ENCODE results near the gene PHKG1.
A peak's percentile ranks its signal among the peaks of the same experiment; 100 is the strongest.
"Not testable (repeated sequence)": the region's sequence is repeated elsewhere in the genome, so short reads cannot be mapped to it uniquely, and the experiment has no call there.

The PHKG1 gene

GRCh38 chr7:56092789-56093531, at the start of gene PHKG1:
Gene PHKG1 (minus strand): TSS chr7:56092952. CDS start chr7:56088941, 4,011 bp downstream.
- DNase-seq (ENCODE audit: low read depth), result no peak

GRCh38 chr7:56131062-56131461, 38.3 kb upstream of the PHKG1 start:
- not testable (repeated sequence) for DNase-seq (ENCODE audit: low read depth)

GRCh38 chr7:56127241-56127975, 34.7 kb upstream of the PHKG1 start:
- no peak for DNase-seq (ENCODE audit: low read depth)

GRCh38 chr7:56125831-56126230, 33.1 kb upstream of the PHKG1 start:
- no peak for DNase-seq (ENCODE audit: low read depth)

GRCh38 chr7:56124981-56125380, 32.2 kb upstream of the PHKG1 start:
- DNase-seq (ENCODE audit: low read depth), result no peak

GRCh38 chr7:56121440-56121839, 28.7 kb upstream of the PHKG1 start:
- DNase-seq (ENCODE audit: low read depth), result no peak

GRCh38 chr7:56115852-56116538, 23.2 kb upstream of the PHKG1 start, which contains the start of gene NUPR2:
Gene NUPR2 (minus strand): TSS chr7:56116417. CDS start chr7:56116314, 103 bp downstream.
- no peak for DNase-seq (ENCODE audit: low read depth)

- DNase-seq (ENCODE audit: low read depth), result not testable (repeated sequence)
Measured at GRCh38 chr7:56112244-56112643, 19.5 kb upstream of the PHKG1 start.

GRCh38 chr7:56110611-56111010, 17.9 kb upstream of the PHKG1 start:
- no peak for DNase-seq (ENCODE audit: low read depth)

- DNase-seq (ENCODE audit: low read depth), result no peak
Measured at GRCh38 chr7:56107954-56108258, 15.2 kb upstream of the PHKG1 start.

GRCh38 chr7:56106108-56107073, 13.6 kb upstream of the PHKG1 start, which contains the start of gene CHCHD2:
Gene CHCHD2 (minus strand): TSS chr7:56106476. CDS start chr7:56106413, 63 bp downstream.
- DNase-seq (ENCODE audit: low read depth), result peak; percentile 98

- DNase-seq (ENCODE audit: low read depth), result no peak
Measured at GRCh38 chr7:56105508-56105907, 12.8 kb upstream of the PHKG1 start.

- DNase-seq (ENCODE audit: low read depth), result not testable (repeated sequence)
Measured at GRCh38 chr7:56104138-56104537, 11.4 kb upstream of the PHKG1 start.

- no peak for DNase-seq (ENCODE audit: low read depth)
Measured at GRCh38 chr7:56099653-56100052, 6.9 kb upstream of the PHKG1 start.

- not testable (repeated sequence) for DNase-seq (ENCODE audit: low read depth)
Measured at GRCh38 chr7:56098187-56099008, 5.6 kb upstream of the PHKG1 start.

- no peak for DNase-seq (ENCODE audit: low read depth)
Measured at GRCh38 chr7:56097700-56098099, 4.9 kb upstream of the PHKG1 start.

GRCh38 chr7:56092388-56092787, 364 bp downstream of the PHKG1 start:
- not testable (repeated sequence) for DNase-seq (ENCODE audit: low read depth)

- DNase-seq (ENCODE audit: low read depth), result no peak
Measured at GRCh38 chr7:56091591-56091990, 1.2 kb downstream of the PHKG1 start.

GRCh38 chr7:56087445-56087844, 5.3 kb downstream of the PHKG1 start:
- DNase-seq (ENCODE audit: low read depth), result no peak

GRCh38 chr7:56086761-56087160, 6.0 kb downstream of the PHKG1 start:
- DNase-seq (ENCODE audit: low read depth), result no peak

Data from HS-27A (cell line).